SK-N-MC (cell line): ENCODE results near the gene ADAMTS17.

Experiments used
- EZH2 ChIP-seq: fragments of 200-600 bp; sonication (generic); IDR thresholded peaks from one replicate; pipeline ENCODE4 v1.6.1; 2017; ENCODE audit warnings: antibody characterized with exemption
- POLR2AphosphoS5 ChIP-seq: IDR thresholded peaks from 2 replicates; pipeline ENCODE4 v1.6.1; 2012; ENCODE audit warnings: mild to moderate bottlenecking, low read depth, low read length, borderline replicate concordance

DNA sequence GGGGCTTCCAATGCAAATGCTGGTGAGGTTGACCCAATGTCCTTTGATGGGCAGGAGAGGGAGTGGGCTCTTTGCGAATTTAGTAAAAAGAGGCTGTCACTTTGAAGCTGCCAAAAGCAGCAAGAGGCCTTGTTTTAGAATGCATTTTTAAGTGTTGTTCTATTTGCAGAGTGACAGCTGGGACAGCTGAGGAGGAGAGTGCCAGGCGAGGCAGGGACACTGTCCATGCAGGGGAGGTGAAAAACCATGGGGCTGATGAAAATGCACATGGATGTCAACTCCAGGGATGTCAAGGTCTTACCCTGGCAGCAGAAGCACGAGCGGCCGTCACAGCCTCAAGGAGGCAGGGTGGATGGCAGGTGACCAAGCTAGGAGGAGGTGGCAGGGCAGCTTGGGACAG, 279.8 kb downstream of the ADAMTS17 start:
- TF ChIP-seq POLR2AphosphoS5 (no peak), EZH2 (no peak)
